ENCODE results near the gene HDGFL2.
"Not testable (repeated sequence)": the region's sequence is repeated elsewhere in the genome, so short reads cannot be mapped to it uniquely, and the experiment has no call there.

The HDGFL2 gene

GRCh38 chr19:4539169-4539692 lies 67.1 kb downstream of the HDGFL2 start:
- Mint-ChIP-seq H3K4me3 (no peak overlapping the region), H3K27ac (no peak overlapping the region), H3K36me3 (ENCODE audit: low read depth) (no peaks in the 10 kb centered on the region), H3K27me3 (ENCODE audit: low read depth) (peaks cover 14% of the 10 kb centered on the region), H3K9me3 (no peaks in the 10 kb centered on the region), H3K4me1 (peaks cover 8% of the 10 kb centered on the region)
- TF ChIP-seq CTCF (IDR thresholded peaks at IDR 0.05; ENCODE audit: unreplicated experiment in 3 of 3), result no peak

- peak within 1 kb of the TSS in 2 of 3 experiments; percentile 40 to 53 for H3K27ac Mint-ChIP-seq
- no peak for TF ChIP-seq CTCF (IDR thresholded peaks at IDR 0.05; ENCODE audit: unreplicated experiment in 3 of 3)
- H3K27me3 Mint-ChIP-seq (ENCODE audit: low read depth), result peaks cover 14% of the 10 kb centered on the region
- no peaks in the 10 kb centered on the region for H3K36me3 Mint-ChIP-seq (ENCODE audit: low read depth)
- no peaks in the 10 kb centered on the region for H3K9me3 Mint-ChIP-seq
- H3K4me1 Mint-ChIP-seq, result peaks cover 8% of the 10 kb centered on the region
- peak within 1 kb of the TSS in 1 of 3 experiments; percentile 11 for H3K4me3 Mint-ChIP-seq
Observed at GRCh38 chr19:4539693-4540581, 67.8 kb downstream of the HDGFL2 start, which contains the start of gene LRG1. Gene LRG1 (minus strand): TSS chr19:4540036. CDS start chr19:4540013, 23 bp downstream.

GRCh38 chr19:4541114-4541805 lies 69.2 kb downstream of the HDGFL2 start:
- no peaks in the 10 kb centered on the region for H3K36me3 Mint-ChIP-seq (ENCODE audit: low read depth)
- H3K4me3 Mint-ChIP-seq, result no peak overlapping the region
- H3K4me1 Mint-ChIP-seq, result peaks cover 4% of the 10 kb centered on the region
- H3K27ac Mint-ChIP-seq, result no peak overlapping the region
- no peaks in the 10 kb centered on the region for H3K9me3 Mint-ChIP-seq
- peaks cover 6% of the 10 kb centered on the region for H3K27me3 Mint-ChIP-seq (ENCODE audit: low read depth)
- TF ChIP-seq CTCF (IDR thresholded peaks at IDR 0.05; ENCODE audit: unreplicated experiment in 3 of 3), result no peak

- H3K27ac Mint-ChIP-seq; H3K27me3 Mint-ChIP-seq (ENCODE audit: low read depth); H3K4me3 Mint-ChIP-seq; H3K36me3 Mint-ChIP-seq (ENCODE audit: low read depth); H3K4me1 Mint-ChIP-seq; H3K9me3 Mint-ChIP-seq: not testable (repeated sequence)
Observed at GRCh38 chr19:4541806-4542145, 69.7 kb downstream of the HDGFL2 start.

- no peak for TF ChIP-seq CTCF (IDR thresholded peaks at IDR 0.05; ENCODE audit: unreplicated experiment in 3 of 3)
- H3K27me3 Mint-ChIP-seq (ENCODE audit: low read depth), result peaks cover 4% of the 10 kb centered on the region
- no peaks in the 10 kb centered on the region for H3K36me3 Mint-ChIP-seq (ENCODE audit: low read depth)
- no peak overlapping the region for H3K4me3 Mint-ChIP-seq
- peaks cover 4% of the 10 kb centered on the region for H3K4me1 Mint-ChIP-seq
- no peak overlapping the region for H3K27ac Mint-ChIP-seq
- H3K9me3 Mint-ChIP-seq, result no peaks in the 10 kb centered on the region
Observed at GRCh38 chr19:4542896-4543841, 71.1 kb downstream of the HDGFL2 start.
